ENCODE data around the gene WWOX.

The WWOX gene

GRCh38 chr16:78990309-78990701 is 890.9 kb downstream of the WWOX start:
- Histone ChIP-seq H3K36me3 (no peaks in the 10 kb centered on the region), H3K27ac (no peak overlapping the region), H3K4me1 (peaks cover 0 to 2% (median 0%) of the 10 kb centered on the region in 4 donors), H3K4me3 (no peak overlapping the region), H3K9me3 (no peaks in the 10 kb centered on the region), H3K27me3 (no peaks in the 10 kb centered on the region)
- no peak for TF ChIP-seq CTCF (IDR thresholded peaks at IDR 0.05)
- DNase-seq, result no peak
- intact Hi-C loops (cut with DNase I; ENCODE audit: low total_unique reads), result no loop called here

GRCh38 chr16:78992001-78992400 is 892.5 kb downstream of the WWOX start:
- no peaks in the 10 kb centered on the region for H3K36me3 ChIP-seq
- no peaks in the 10 kb centered on the region for H3K27me3 ChIP-seq
- no peaks in the 10 kb centered on the region for H3K9me3 ChIP-seq
- DNase-seq, result no peak
- no peaks in the 10 kb centered on the region for H3K4me1 ChIP-seq
- no peak for TF ChIP-seq CTCF (IDR thresholded peaks at IDR 0.05)
- no peak overlapping the region for H3K4me3 ChIP-seq
- intact Hi-C loops (cut with DNase I; ENCODE audit: low total_unique reads), result no loop called here
- H3K27ac ChIP-seq, result no peak overlapping the region

- H3K36me3 ChIP-seq, result no peaks in the 10 kb centered on the region
- no peaks in the 10 kb centered on the region for H3K9me3 ChIP-seq
- no peaks in the 10 kb centered on the region for H3K4me1 ChIP-seq
- no peak overlapping the region for H3K27ac ChIP-seq
- H3K4me3 ChIP-seq, result no peak overlapping the region
- TF ChIP-seq CTCF (IDR thresholded peaks at IDR 0.05), result no peak
- intact Hi-C loops (cut with DNase I; ENCODE audit: low total_unique reads), result no loop called here
- no peaks in the 10 kb centered on the region for H3K27me3 ChIP-seq
- DNase-seq, result no peak
Measured at GRCh38 chr16:78993346-78993745, 893.9 kb downstream of the WWOX start.

- no peaks in the 10 kb centered on the region for H3K36me3 ChIP-seq
- H3K4me3 ChIP-seq, result no peak overlapping the region
- no peak overlapping the region for H3K27ac ChIP-seq
- H3K4me1 ChIP-seq, result no peaks in the 10 kb centered on the region
- H3K27me3 ChIP-seq, result no peaks in the 10 kb centered on the region
- no peaks in the 10 kb centered on the region for H3K9me3 ChIP-seq
- DNase-seq, result no peak
- intact Hi-C loops (cut with DNase I; ENCODE audit: low total_unique reads), result no loop called here
- no peak for TF ChIP-seq CTCF (IDR thresholded peaks at IDR 0.05)
Measured at GRCh38 chr16:78994135-78994745, 894.8 kb downstream of the WWOX start.

GRCh38 chr16:78995441-78995840 is 896.0 kb downstream of the WWOX start:
- no peak for DNase-seq
- Histone ChIP-seq H3K4me1 (no peaks in the 10 kb centered on the region), H3K27ac (no peak overlapping the region), H3K36me3 (no peaks in the 10 kb centered on the region), H3K27me3 (no peaks in the 10 kb centered on the region), H3K9me3 (no peaks in the 10 kb centered on the region), H3K4me3 (no peak overlapping the region)
- intact Hi-C loops (cut with DNase I; ENCODE audit: low total_unique reads), result no loop called here
- no peak for TF ChIP-seq CTCF (IDR thresholded peaks at IDR 0.05)

GRCh38 chr16:78996790-78997189 is 897.3 kb downstream of the WWOX start:
- H3K4me3 ChIP-seq, result no peak overlapping the region
- no peaks in the 10 kb centered on the region for H3K27me3 ChIP-seq
- DNase-seq, result no peak
- no peaks in the 10 kb centered on the region for H3K9me3 ChIP-seq
- no peaks in the 10 kb centered on the region for H3K36me3 ChIP-seq
- intact Hi-C loops (cut with DNase I; ENCODE audit: low total_unique reads), result no loop called here
- H3K27ac ChIP-seq, result no peak overlapping the region
- no peak for TF ChIP-seq CTCF (IDR thresholded peaks at IDR 0.05)
- no peaks in the 10 kb centered on the region for H3K4me1 ChIP-seq

Measured in tibial artery (tissue), 4 donors.